Dermis blood vessel endothelial cell (primary cell): ENCODE measurements around the gene CYP3A4. TPM values are rescaled to one million over a fixed set of nuclear protein-coding genes. Genes with fewer than 3 reads are reported as not detected.
"Not testable (repeated sequence)": the region's sequence is repeated elsewhere in the genome, so short reads cannot be mapped to it uniquely, and the experiment has no call there.

Experiments used
- DNase-seq: peaks from one replicate; pipeline ENCODE4 v3.0.0; 2010
- total RNA-seq: library from RNA; depleted of rRNA; stranded (reverse); fragments of >200 nt; gene quantifications from 2 replicates; pipeline ENCODE4 v1.2.3, GENCODE V29; 2014

Gene CYP3A4
- total RNA-seq, 1 donor from 2014 or later: not detected

DNA sequence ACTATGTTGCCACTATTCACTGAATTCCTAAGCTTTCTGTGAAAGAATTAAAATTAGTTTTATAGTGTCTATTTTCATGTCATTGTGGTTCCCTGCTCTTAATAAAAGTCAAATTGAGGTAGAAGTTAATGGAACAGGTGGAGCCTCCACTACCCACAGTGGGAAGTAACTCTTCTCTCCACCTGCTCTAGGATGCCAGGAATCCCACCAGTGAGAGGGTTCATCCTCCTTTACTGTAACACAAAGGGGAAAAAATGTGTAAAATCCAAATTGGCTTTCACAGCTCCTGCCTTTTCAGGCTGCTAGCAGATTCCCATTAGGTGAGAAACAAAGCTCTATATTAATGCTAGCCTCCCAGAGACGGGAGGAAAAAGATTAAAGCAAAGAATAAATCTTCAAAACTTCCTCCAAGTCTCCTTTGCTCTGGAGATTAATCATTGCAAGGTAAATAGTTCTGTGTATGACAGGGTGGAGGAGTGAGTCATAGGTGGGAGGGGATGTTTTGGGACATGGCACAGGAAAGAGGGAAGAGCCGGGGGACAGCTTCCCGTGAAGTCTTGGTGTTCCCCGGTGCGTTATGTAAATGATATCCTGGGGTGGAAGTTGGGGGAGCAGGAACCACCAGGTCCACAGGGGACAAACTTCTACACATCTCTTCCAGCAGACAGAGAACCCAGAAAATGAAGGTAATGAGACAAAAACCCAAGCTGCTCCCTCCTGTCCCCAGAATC lies 32.5 kb downstream of the CYP3A4 start:
- not testable (repeated sequence) for DNase-seq

DNA sequence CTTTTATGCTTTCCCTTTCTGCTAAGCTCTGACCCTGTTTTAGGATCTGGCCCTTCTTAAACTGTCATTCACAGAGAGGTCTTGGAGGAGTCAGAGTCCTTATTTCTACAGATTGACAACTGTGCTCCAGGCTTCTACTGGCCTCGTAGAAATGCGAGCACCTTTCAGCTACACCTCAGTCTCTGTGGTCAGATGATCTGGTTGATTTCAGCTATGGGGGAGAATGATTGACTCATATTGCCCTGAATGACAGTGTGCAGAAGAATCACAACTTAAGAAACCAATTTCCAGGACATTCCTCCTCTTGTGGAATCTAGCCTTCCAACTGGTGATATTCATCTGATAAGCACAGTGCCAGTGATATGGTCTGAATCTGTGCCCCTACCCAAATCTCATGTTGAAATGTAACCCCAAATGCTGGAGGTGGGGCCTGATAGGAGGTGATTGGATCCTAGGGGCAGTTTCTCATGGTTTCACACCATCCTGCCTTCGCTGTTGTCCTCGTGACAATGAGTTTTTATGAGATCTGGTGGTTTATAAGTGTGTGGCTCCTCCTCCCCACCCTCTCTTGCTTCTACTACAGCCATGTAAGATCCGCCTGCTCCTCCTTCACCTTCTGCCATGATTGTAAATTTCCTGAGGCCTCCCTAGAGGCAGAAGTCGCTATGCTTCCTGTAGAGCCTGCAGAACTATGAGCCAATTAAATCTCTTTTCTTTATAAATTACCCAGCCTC lies 35.0 kb downstream of the CYP3A4 start:
- no peak for DNase-seq

DNA sequence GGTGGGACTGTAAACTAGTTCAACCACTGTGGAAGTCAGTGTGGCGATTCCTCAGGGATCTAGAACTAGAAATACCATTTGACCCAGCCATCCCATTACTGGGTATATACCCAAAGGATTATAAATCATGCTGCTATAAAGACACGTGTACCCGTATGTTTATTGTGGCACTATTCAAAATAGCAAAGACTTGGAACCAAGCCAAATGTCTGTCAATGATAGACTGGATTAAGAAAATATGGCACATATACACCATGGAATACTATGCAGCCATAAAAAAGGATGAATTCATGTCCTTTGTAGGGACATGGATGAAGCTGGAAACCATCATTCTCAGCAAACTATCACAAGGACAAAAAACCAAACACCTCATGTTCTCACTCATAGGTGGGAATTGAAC lies 37.1 kb downstream of the CYP3A4 start:
- not testable (repeated sequence) for DNase-seq

DNA sequence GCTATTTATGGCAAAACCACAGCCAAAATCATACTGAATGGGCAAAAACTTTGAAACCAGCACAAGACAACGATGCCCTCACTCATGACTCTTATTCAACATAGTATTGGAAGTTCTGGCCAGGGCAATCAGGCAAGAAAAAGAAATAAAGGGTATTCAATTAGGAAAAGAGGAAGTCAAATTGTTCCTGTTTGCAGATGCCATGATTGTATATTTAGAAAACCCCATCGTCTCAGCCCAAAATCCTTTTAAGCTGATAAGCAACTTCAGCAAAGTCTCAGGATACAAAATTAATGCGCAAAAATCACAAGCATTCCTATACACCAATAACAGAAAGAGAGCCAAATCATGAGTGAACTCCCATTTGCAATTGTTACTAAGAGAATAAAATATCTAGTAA lies 38.6 kb downstream of the CYP3A4 start:
- DNase-seq: not testable (repeated sequence)

DNA sequence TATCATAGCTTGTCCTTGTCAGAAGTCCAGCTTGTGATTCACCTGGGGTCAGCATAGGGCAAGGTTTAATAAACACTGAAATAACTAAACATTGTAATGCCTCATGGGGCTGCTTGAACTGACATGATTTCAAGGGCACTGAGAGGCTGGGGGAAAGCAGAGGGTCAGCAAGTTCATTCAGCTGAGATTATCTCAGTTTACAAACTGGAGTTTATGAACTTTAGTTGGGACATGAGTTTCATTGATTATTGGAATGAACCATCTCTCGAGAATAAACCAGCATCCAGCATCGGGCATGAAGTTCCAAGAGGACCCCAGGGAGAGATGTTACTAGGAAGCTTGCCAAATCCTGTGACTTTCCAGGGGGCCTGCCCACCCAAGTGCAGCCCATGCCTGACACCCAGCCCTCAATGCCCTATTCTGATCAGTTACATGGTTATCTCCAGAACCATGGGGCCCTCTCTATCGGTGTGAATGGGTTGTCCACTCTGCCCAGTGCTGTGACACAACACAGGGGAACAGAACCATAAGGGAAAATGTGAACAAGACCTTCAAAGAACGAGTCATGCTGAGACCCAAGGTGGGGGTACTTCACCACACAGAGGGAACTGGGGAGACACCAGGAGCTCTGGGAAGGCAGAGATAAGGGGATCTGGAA lies 41.1 kb downstream of the CYP3A4 start:
- no peak for DNase-seq

DNA sequence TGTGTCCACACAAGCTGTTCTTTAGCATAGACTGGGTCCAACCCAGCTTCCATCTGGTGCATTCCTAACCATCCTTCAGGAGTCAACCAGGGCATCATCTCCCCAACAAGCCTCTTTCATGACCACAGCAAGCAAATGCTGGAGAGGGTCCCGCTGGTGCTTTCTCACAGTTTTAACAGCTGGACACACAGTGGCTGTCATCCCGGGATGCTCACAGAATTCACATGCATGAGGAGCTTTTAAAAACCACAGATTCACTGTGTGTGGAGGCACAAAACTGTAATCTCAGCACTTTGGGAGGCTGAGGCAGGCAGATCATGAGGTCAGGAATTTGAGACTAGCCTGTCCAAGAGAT lies 42.6 kb downstream of the CYP3A4 start:
- DNase-seq: no peak

DNA sequence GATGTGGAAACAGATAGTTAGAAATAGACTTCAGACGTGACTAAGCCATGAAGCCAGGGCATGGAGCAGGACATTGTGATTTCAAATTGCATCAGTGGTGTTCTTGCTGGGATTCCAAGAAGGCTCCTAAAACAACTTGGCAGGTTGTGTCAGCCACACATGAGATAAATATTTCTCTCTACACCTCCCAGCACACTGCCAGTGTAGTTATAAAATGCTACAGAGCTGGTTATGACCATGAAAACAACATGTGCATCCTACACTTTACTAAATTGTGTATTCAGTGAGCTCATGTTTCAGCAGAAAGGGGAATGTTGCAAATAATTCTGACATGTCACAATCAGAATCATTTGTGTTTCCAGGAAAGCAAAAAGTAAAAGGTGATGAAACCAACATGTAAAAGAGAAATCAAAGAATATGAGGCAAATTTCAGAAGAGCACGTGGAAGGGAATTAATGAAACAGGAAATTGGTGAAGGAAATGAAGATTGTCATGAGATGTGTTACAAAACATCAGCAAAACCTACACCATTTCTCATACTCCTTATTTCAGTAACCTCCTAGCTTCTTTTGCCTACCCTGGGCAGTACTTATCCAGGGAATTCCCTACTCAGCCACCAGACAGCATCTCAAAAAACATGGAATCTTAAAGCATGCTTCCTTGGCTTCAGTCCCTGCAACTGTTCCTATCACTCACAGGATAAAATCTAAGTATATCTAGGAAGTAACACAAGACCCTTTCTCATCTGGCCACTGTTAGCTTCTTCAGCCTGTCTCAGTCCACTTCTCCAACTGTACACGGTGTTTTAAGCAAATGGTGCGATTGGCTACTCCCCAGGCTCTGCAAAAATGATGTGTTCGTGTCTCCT lies 43.2 kb downstream of the CYP3A4 start:
- DNase-seq: no peak

DNA sequence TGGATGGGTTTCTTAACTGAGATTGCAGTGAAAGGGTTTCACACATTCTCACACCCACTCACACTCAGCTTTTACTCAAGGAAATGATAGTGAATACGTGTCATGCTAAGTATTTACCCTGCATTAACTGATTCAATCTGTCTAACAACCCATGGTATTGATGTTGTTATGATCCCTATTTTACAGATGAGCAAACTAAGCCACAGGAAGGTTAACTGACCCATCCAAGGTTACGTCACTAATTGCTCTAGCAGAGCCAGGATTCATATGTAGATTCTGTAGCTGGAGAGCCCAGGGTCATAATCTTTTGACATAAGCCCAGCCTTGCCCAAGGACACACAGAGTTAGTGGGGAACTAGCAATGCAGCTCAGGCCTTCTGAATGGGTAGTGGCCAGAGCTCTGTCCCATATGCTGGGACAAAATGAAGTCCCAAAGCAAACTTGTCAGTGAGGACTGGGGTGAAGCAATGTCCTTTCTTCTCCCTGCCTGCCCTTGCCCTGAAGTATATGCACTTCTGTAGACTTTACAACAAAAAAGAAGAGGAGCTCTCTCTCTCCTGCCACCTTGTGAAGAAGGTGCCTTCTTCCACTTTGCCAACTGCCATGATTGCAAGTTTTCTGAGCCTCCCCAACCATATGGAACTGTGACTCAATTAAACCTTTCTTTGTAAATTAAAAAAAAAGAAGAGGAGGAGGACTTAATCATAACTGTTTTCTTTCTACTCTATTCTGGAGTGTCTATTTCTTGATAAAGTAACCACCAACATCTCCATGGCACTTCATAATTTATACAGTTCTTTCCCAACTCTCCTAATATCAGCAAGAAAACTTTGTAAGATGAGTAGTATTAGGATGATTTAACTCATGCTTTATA lies 44.0 kb downstream of the CYP3A4 start:
- no peak for DNase-seq

DNA sequence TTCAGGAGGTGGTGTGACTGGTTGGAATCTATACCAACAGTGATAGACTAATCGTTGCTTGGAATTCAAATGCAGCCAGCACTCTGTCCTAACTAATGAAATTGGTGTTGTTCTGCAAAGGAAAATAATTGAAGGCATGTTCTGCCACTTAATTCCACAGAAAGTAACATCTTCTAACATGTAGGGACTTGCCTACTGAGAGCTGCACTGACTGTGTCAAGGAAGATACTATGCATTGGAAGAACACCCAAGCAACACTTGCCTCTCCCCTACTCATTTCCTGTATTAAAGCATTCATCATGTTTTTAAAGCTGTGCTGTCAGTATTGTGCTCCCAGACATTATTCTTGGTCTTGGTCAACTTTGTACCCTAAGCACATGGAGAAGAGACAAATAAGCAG lies 46.3 kb downstream of the CYP3A4 start:
- DNase-seq: peak; percentile 1

DNA sequence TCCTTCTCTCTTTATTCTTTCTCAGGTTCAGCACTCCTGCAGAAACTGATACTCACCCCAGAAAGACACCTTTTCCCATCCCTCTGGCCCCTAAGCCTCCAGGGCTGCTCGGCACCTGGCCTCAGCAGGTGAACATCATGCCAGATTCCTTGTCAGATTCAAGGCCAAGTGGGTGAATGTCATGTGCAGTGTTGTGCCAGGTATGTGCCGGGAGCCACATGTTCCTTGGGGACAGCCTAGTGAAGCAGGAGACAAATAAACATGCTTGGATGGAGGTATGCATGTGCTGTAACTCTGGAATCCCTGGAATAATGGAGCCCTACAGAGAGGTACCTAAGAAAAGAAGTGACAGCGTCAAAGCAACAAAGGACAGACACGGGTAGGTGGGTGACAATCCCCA lies 47.3 kb downstream of the CYP3A4 start:
- DNase-seq: not testable (repeated sequence)

DNA sequence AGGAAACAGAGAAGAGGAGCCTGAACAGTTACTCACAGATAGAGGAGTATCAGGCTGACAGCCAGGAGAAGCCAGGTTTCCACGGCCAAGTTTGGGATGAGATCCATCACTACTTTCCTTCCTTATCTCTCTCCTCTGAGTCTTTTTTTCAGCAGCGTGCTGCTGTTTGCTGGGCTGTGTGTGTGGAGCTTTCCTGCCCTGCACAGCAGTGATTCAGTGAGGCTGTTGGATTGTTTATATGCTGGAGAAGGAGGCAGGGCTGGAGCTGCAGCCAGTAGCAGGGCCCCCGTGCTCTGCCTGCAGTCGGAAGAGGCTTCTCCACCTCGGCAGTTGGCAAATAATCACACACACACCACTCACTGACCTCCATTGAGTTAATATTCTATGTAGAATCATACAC lies 49.0 kb downstream of the CYP3A4 start, which contains the start of gene CYP3A7:
TSS of gene CYP3A7 (minus strand) at position 210 of the 400 bp plus-strand sequence. CDS start at position 107, 103 bp downstream.
- DNase-seq: no peak

DNA sequence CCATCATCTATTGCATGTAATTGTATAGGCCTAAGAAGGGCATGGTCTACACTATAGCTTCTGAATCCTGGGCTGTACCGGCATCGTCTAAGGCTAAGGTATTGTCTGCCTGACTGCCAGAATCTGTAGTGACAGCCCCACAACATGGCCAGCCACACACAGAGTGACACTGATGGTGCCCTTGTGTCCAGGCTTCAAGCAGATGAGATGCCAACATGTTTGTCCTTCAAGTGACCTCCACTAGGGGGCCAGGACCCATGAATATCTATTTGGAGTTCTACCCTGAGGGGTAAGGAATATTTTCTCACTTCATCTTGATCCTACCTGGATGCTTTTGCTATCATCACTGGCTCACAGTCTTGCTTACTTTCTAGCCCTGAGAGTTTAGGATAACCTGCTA lies 50.5 kb downstream of the CYP3A4 start:
- DNase-seq: peak; percentile 13

DNA sequence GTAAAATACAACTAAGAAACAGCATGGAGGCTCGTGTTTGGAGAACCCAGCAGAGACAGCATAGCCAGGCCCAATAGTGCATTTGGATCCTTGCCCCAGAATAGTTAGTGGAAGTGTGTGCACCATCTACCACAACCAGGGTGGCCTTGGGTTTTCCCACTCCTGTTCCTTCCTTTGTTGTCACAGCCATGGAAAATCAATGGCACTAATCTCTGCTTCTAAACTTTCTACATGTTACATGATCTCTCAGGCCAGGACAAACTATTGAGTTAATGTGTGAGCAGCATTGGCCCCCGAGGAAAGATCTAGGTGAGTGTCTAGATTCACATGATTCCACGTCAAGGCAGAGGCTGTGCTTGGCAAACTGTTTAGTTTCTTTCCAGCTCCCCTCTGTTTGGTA lies 51.0 kb downstream of the CYP3A4 start:
- DNase-seq: no peak

DNA sequence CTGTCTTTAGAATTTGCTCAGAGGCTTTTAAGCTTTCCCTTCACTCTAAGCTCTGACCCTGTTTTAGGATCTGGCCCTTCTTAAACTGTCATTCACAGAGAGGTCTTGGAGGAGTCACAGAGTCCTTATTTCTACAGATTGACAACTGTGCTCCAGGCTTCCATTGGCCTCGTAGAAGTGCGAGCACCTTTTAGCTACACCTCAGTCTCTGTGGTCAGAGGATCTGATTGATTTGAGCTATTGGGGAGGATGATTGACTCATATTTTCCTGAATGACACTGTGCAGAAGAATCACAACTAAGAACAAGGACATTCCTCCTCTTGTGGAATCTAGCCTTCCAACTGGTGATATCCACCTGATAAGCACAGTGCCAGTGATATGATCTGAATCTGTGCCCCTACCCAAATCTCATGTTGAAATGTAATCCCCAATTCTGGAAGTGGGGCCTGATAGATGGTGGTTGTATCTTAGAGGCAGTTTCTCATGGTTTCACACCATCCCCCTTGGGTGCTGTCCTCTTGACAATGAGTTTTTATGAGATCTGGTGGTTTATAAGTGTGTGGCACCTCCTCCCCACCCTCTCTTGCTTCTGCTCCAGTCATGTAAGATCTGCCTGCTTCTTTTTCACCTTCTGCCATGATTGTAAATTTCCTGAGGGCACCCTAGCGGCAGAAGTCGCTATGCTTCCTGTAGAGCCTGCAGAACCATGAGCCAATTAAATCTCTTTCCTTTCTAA lies 52.2 kb downstream of the CYP3A4 start:
- DNase-seq: no peak

DNA sequence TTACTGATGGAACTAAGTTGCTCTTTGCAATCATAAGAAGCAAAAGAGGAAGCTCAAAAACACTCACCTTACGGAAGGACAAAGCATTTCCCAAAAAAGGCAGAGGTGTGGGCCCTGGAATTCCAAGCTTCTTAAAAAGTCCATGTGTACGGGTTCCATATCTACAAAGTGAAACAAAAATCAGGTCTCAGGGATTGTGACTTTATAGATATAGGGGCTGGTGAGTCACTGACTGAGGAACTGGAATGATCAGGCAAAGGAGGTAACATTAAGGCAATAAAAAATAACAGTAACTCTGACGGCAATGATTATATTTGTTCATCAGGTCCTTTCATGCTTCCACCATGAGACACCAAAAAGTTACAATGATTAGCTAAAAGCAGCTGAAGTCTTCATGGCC lies 53.0 kb downstream of the CYP3A4 start:
- no peak for DNase-seq

DNA sequence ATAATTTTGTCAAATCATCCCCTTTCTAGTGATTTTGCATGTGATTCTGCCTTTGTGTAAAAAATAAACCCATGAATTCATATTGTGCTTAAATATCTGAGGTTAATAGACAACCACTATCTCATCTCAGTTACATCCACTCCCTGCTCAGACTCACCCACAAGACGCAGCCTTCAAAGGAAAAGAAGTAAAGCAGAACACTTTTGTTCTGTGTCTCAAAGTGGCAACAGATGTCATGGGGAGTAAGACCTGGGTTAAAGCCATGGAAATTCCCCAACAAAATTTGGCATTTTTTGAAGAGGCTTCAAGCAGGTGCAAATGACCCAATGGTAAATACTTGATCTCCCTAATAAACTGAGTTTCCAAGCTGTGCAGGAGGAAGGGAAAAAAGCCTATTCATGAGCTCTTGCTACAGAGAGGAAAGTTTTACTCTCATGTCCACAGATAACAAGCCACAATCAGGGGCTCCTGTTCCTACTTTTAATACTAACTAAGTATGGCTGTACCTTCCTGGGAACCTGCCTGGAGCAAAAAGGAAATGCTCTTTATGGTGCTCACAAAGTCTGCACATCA lies 53.7 kb downstream of the CYP3A4 start:
- DNase-seq: no peak

DNA sequence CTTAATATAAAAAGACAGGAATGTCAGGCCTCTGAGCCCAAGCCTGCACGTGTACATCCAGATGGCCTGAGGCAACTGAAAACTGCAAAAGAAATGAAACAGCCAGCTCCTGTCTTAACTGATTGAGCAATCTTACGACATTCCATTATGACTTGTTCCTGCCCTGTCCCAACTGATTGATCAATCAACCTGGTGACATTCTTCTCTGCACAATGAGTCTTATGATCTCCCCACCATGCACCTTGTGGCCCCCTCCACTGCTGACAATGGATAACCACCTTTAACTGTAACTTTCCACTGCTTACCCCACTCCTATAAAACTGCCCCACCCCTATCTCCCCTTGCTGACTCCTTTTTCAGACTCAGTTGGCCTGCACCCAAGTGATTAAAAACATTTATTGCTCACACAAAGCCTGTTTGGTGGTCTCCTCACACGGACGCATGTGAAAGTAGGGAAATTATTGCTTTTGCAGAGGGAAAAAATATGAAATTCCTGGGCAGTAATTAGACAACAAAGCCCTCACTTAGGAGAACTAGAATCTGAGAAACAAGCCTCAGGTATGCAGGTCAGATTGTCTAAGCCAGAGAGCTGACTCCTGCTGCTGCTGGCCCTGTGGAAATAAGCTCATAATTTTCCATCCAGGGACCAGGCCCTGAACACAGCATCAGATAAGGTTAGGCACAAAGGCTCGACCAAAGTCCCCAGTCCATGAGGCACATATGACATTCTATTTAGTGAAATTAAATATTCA lies 54.3 kb downstream of the CYP3A4 start:
- no peak for DNase-seq

DNA sequence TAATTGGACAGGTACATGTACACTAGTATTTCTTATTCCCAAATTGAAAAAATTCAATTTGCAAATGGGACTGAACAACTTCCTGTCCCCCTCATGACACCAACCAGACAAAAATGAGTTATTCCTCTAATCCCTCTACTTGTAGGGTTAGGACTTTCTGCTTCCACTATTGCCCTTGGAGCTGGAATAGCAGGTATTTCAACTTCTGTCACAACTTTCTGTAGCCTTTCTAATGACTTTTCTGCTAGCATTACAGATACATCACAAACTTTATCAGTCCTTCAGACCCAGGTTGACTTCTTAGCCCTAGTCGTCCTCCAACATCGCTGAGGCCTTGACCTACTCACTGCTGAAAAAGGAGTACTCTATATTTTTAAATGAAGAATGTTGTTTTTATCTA lies 55.4 kb downstream of the CYP3A4 start:
- no peak for DNase-seq

DNA sequence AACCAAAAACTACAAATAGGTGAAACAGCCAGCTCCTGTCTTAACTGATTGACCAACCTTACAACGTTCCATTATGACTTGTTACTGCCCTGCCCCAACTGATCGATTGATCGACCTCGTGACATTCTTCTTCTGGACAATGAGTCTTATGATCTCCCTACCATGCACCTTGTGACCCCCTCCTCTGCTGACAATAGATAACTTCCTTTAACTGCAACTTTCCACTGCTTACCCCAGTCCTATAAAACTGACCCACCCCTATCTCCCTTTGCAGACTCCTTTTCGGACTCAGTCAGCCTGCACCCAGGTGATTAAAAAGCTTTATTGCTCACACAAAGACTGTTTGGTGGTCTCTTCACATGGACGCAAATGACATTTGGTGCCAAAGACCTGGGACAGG lies 60.8 kb downstream of the CYP3A4 start:
- DNase-seq: not testable (repeated sequence)
